A673 (cell line): Measurements from ENCODE around the gene HBG2.

Source experiments
- EZH2 ChIP-seq: fragments of 200-600 bp; sonication (generic); IDR thresholded peaks from 2 replicates; pipeline ENCODE4 v1.6.1; 2017; ENCODE audit warnings: borderline replicate concordance, low read depth, mild to moderate bottlenecking, mixed read lengths, antibody characterized with exemption, low read length; ENCODE audit not compliant: poor library complexity, severe bottlenecking
- TF ChIP-seq, protein P1 (sequence below): fragments of 300-800, 200-600 bp; sonication (generic); conservative IDR thresholded peaks from 2 replicates; pipeline ENCODE4 v1.5.1; 2017; ENCODE audit warnings: low read depth, mild to moderate bottlenecking, antibody characterized with exemption, low read length, moderate library complexity, mixed read lengths

DNA sequence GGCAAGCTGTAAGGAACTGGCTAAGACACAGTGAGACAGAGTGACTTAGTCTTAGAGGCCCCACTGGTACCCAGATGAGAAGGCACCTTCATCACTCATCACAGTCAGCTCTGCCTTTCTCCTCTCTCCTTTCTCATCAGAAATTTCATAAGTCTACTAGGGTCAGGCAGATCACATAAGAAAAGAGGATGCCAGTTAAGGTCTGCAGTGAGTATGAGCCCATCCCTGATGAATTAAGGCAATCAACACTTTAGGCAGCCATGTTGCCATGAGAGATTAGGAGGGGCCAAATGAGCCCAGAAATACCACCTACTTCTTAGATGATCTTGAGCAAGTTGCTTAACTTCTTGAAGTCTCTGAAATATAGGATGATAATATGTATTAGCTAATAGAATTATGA is 27.0 kb upstream of the HBG2 start:
- TF ChIP-seq, protein P1, sequence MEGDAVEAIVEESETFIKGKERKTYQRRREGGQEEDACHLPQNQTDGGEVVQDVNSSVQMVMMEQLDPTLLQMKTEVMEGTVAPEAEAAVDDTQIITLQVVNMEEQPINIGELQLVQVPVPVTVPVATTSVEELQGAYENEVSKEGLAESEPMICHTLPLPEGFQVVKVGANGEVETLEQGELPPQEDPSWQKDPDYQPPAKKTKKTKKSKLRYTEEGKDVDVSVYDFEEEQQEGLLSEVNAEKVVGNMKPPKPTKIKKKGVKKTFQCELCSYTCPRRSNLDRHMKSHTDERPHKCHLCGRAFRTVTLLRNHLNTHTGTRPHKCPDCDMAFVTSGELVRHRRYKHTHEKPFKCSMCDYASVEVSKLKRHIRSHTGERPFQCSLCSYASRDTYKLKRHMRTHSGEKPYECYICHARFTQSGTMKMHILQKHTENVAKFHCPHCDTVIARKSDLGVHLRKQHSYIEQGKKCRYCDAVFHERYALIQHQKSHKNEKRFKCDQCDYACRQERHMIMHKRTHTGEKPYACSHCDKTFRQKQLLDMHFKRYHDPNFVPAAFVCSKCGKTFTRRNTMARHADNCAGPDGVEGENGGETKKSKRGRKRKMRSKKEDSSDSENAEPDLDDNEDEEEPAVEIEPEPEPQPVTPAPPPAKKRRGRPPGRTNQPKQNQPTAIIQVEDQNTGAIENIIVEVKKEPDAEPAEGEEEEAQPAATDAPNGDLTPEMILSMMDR: no peak
- TF ChIP-seq EZH2: no peak
